G401 (cell line): ENCODE measurements around the gene EEIG1. TPM values are rescaled to one million over a fixed set of nuclear protein-coding genes. Genes with fewer than 3 reads are reported as not detected.

Source experiments
- DNase-seq: peaks from one replicate; pipeline ENCODE4 v3.0.0-alpha.2; 2015; ENCODE audit warnings: low spot score
- in situ Hi-C: cut with HindIII; loops from 2 replicates; pipeline ENCODE4 v1.10.0; 2016; ENCODE audit warnings: low sequenced_read_pairs, mixed read lengths
- total RNA-seq: library from RNA; depleted of rRNA; stranded (reverse); fragments of >200 nt; shearing (Covaris generic); gene quantifications from 2 replicates; pipeline ENCODE4 v1.2.3, GENCODE V29; 2014

Gene EEIG1
- total RNA-seq, 1 experiment from 2014 or later = 12.4 TPM

DNA sequence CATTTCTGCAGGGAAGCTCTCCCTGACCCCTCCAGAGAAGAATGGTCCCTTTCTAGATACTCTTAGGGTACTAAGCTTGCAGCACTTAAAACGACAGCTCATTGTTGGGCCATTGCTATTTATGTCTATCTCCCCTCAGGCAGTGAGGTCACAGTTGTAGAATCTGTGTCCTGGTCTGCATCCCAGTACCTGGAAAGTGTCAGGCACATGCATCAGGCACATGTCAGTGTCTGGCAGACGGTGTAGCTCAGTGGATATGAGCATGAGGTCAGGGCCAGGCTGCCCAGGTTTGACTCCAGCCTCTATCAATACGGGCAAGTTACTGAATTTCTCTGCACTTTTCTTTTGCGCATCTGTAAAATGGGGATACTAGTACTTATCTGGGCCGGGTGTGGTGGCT lies 22.2 kb upstream of the EEIG1 start:
- in situ Hi-C loops = no loop called here
- DNase-seq = no peak

DNA sequence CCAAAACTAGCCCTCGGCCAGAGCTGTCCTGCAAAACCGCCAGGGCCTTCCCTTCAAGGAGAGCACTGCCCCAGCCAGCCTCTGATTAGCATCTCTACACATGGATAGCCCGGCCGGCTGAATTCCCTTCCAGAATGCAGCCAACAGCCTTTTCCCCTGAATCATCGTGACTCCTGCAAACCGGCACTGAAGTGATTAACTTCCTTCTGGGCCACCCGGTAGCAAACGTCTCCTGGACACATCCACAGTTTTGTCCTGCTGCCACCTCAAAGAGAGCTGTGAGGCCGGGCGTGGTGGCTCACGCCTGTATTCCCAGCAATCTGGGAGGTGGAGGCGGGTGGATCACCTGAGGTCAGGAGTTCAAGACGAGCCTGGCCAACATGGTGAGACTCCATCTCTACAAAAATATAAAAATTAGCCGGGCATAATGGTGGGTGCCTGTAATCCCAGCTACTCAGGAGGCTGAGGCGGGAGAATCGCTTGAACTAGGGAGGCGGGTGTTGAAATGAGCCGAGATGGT lies 21.1 kb upstream of the EEIG1 start:
- in situ Hi-C loops = no loop called here

DNA sequence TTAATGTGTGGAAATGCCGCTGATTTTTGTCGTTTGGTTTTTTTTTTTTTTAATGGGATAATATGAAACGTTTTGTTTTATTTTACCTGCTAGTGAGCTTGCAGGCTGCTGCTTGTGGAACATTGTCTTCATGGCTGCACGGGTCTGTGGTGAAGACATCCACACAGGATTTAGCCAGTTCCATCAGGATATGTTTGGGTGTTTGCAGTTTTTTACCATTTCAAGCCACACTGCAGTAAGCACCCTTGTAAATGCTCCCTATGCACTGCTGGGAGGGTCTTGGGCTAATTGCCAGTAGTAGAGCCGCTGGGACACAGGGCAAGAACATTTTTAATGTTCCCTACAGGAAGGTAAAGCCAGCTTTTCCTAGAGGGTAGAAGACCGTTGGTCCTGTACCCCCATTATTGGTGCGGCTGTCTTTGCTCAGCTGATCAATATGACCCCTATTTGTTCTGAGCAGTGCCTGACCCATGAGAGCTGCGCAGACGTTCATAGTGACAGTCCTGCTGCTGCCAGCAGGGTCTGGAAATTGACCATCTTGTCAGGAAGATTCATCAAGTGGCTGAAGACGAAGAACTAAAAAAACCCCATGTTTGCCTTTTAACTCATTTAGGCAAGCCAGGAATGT lies 20.5 kb upstream of the EEIG1 start:
- in situ Hi-C loops = no loop called here
- no peak for DNase-seq

More for the DNA sequence above, 21.1 kb upstream of the EEIG1 start:
- peak; percentile 13 for DNase-seq

DNA sequence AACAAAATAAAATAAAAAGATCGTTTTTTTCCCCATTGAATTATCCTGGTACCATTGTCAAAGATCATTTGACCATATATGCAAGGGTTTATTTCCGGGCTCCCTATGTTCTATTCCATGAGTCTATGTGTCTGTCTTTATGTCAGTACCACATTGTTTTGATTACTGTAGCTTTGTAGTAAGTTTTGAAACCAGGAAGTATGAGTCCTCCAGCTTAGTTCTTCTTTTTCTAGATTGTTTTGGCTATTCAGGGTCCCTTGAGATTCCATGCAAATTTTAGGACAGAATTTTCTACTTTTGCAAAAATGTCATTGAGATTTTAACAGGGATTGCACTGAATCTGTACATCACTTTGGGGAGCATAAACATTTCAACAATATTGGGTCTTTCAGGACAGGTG lies 18.7 kb upstream of the EEIG1 start:
- DNase-seq = no peak
- in situ Hi-C loops = no loop called here

DNA sequence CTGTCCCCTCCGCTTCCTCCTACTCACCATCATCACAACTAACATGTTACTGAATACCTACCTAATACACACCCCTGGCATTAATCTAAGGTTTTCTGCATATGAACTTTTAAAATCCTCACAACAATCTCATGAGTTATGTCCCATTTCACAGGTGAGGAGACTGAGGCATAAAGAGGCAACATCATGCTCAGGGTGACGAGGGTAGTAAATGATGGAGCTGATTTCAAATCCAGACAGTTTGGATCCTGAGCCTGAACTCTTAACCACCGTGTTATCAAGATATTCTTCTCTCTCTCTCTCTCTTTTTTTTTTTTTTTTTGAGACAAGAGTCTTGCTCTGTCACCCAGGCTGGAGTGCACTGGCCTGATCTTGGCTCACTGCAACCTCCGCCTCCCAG lies 12.9 kb upstream of the EEIG1 start:
- in situ Hi-C loops = no loop called here
- DNase-seq = no peak

DNA sequence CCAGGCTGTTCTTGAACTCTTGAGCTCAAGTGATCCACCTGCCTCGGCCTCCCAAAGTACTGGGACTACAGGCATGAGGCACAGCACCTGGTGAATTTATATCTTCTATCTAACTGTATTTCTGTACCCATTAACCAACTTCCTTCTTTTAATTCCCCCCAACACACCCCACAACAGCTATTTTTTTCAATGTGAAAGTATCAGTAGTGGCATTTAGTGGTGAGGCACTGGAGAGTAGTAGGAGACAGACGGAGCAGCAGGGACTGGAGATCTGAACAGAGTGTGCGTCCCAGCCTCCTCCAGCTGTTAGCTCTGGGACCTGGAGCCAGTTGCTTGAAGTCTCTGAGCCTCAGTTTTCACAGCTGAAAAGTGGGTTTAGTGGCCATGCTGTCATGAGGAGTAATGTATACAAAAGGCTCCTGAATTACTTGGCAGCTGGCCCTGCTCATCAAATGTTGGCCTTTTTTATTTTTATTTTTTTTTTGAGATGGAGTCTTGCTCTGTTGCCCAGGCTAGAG lies 11.0 kb upstream of the EEIG1 start:
- DNase-seq = no peak
- in situ Hi-C loops = no loop called here

DNA sequence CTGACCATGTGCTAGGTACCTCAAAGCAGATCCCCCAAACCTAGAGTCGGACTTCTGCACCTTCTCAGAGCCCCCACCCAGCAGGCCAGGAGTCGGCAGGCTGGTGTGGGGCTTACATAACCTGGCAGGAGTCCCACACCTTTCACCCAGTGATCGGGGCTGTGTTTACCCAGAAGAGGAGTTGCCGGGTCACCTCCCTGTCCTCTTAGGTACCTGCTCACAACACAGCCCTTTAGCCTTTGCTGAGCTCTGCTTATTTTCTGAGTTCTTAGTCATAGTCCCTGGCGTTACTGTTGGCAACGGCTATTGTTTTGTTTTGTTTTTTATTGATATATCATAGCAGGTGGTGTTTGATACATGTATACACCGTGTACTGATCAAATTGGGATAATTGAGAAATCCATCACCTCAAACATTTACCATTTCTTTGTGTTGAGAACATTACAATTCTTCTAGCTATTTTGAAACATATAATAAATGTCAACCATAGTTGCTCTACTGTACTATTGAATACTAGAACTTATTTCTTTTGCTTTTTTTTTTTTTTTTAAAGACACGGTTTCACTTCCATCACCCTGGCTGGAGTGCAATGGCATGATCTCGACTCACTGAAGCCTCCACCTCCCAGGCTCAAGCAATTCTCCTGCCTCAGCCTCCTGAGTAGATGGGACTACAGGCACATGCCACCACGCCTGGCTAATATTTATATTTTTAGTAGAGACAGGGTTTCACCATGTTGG lies 10.4 kb upstream of the EEIG1 start:
- DNase-seq = no peak
- in situ Hi-C loops = no loop called here

DNA sequence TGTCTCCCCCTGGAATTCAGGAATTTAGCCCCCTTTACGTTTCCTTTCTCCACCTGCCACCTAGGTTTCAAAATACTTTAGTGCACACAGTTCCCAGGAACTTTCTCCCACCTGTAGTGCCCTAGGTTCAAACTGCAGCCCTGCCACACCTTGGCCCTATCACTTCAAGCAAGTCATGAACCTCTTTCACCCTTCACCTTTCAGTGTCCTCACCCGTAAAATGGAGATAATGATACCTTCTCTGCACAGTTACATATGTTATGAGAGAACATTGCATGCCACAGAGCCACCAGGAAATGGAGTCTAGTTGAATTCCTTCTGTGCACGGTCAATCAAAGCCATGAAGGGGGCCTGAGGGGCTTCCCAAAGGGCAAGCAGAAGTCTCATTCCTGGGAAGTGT lies 9.8 kb upstream of the EEIG1 start:
- DNase-seq = no peak
- in situ Hi-C loops = no loop called here

DNA sequence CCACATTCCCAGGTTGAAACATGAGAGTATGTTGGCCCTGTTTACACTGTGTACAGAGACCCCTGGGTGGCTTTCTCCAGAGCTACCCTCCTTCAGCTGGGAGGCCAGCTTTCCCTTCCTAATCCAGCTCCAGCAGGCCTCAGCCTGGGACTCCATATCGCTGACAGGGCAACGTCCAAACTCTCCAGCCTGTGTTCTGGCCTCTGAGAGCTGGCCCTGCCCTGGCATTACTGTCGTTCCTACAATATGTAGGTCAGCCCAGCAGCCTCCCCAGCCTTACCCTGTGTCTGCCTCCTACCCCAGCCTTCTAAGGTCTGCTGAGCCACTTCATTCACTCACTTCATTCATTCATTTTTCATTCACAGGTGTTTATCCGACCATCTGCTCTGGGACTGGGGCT lies 8.3 kb upstream of the EEIG1 start:
- no peak for DNase-seq
- in situ Hi-C loops = no loop called here

DNA sequence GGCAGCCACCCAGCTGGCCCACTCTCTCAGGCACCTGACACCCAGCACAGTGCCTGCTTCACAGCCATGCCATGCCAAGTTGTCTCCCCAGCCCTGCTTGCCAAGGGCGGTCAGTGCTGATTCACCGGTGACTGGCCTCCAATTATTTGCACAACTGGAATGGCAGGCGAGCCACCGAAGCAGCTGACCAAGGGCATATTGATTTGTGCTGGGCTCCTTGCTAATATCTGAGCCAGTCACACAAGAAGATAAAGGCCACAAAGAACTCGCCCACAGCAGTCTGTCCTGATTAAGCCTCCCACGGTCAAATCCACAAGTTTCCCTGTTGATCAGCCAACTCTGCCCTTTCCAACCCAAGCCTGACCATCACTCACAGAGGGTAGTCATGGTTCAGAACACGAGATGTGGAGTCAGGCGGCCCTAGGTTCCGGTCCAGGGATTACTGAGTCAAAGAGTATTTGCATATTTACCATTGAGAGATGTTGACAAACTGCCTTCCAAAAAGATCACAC lies 6.4 kb upstream of the EEIG1 start:
- DNase-seq = no peak

DNA sequence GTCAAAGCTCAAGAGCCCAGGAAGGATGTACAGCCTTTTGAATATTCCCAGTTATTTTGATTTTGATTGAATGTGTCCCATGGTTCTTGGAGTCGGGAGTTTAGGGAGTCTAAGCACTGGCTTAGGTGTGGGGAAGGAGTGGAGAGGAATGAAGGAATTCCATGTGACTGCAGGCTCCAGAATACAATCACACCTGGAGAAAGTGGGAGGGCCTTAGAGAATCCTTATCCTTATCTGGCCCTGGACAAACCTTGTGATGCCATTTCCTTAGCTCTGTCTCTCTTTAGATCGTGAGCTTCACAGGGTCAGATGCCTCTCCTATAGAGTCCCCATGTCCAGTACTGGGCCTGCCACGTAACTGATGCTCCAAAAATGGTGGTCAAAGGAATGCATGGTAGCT lies 4.2 kb upstream of the EEIG1 start:
- DNase-seq = no peak
- in situ Hi-C loops = no loop called here

More for the DNA sequence above, 6.4 kb upstream of the EEIG1 start:
- in situ Hi-C loops = no loop called here

DNA sequence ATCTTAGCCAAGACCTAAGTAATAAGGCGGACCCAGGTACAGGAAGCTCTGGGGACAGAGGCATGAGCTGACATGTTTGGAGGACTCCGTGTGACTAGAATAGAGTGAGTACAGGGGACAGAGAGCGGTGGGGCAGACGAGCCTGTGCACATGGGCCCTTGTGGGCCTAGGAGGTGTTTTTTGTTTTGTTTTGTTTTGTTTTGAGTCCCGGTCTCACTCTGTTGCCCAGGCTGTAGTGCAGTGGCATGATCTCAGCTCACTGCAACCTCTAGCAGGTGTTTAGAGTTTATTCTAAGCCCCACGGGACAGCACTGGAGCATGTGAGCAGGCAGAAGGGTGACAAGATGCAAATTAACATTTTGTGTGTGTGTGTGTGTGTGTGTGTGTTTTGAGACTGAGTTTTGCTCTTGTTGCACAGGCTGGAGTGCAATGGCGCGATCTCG lies 3.1 kb upstream of the EEIG1 start:
- DNase-seq = no peak
- in situ Hi-C loops = no loop called here

DNA sequence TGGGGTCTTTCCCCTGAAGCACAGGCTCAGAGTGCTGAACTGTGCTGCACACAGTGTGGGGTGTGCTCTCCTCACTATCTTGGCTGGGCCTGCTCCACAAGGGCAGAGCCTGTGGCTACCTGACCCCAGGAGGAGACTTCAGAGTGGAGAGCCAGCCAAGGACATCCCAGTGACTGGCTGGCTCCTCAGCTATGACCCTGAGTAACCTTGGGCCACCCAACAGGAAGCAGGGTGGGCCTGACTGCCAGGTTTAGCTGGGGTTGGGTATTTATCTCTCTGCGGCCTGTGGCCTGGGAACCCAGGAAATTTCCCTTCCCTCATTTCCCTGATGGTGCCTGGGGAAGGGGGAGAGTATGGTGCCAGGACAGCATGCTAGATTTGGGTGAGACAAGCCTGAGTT lies 2.1 kb upstream of the EEIG1 start:
- in situ Hi-C loops = no loop called here

DNA sequence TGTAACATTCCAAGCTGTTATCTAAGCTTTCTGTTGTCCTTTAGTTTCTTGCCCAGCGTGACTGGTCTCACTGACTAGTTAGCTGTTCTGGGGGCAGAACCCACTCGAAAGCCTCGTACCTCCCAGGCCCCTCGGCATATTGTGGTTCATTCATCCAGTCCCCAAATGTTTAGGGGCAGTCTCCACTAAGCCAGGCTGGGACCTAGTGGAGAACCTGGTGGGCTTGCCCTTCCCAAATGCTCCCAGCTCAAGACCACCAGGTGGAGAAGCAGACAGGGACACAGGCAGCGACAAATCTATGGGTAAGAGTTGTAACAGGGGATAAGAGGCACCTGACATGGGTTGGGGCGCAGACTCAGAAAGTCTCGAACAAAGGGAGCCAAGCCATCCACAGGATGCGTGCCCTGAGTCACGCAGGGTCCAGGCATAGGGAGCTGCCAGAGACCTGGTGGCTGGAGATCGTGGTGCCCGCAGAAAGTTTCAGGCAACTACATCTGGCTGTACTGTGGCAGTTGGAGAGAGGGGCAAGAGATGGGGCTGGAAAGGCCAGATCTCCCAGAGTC lies 851 bp upstream of the EEIG1 start:
- DNase-seq = no peak
- in situ Hi-C loops = no loop called here

More for the DNA sequence above, 2.1 kb upstream of the EEIG1 start:
- DNase-seq = no peak

DNA sequence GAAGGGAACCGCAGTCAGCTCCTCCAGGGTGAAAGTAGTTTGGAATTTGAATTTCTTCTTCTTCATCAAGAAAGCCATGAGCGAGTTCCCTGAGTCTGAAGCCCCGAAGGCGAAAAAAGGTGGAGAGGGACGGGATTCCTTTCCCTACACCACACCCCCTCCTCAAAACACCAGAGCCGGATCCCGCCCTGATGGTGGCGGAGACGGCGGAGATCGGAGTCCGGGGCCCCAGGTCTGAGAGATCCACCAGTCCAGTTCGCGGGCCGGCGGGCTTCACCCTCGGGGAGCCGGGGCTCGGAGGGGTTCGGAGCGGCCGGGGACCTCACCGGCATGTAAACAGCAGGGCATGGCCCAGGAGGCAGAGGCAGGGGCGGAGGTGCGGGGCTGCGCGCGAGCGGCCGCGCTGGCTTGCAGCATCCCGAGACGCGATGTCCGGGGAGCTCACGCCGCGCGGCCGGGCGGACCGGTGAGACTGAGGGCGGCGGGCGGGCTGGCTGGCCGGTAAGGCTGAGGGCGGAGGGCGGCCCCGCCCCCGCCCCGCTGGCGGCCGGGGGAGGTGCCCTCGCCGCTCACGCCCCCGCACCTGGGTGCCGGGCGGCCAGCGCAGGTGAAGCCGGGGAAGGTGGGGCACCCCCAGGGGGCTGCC lies 606 bp downstream of the EEIG1 start:
- peak; percentile 40 for DNase-seq
- in situ Hi-C loops = no loop called here

DNA sequence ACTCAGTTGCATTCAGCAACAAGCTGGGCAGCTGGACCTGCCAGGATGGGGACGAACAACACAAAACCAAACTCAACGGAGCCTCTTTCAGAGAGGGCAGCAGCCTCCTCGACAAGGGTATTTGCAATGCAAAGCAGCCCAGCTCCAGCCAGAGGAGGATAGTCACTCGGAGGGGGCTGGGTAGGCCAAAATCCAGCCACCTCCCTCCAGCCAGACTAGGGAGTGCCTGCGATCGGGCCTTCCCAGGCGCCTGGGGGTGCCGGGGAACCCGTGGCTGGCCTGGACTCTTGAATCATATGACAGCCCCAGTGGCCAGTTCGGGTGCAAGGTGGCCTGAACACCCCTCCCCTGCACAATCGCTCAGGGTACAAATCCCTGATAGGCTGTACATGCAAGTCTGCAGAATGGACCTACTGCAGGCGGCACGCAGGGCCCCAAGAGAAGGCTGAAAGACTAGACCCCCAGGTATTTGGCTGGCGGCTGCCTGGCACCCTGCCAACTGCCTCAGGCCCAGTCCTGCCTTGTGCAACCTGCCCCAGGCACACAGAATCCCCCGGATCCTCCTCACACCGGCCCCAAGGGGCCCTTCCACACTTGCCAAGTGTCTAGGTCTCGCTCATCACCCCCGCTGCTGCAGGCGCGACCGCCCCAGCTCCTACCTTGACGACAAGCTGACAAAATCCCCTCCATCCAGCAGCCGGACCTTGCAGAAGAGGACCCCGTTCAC lies 1.3 kb downstream of the EEIG1 start:
- peak; percentile 62 for DNase-seq
- in situ Hi-C loops = no loop called here

DNA sequence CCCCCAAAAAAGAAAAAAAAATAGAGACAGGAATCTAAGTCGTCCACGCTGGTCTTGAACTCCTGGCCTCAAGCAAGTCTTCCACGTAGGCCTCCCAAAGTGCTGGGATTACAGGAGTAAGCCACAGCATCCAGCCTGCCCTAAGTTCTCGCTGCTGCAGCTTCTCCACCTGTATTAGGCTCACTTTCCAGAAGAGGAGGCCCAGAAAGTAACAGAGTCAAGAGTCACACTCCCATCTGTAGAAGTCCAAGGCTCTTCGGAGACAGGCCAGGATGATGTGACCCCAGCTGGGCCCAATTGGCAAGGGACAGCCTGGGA lies 1.8 kb downstream of the EEIG1 start:
- no peak for DNase-seq
- in situ Hi-C loops = no loop called here

DNA sequence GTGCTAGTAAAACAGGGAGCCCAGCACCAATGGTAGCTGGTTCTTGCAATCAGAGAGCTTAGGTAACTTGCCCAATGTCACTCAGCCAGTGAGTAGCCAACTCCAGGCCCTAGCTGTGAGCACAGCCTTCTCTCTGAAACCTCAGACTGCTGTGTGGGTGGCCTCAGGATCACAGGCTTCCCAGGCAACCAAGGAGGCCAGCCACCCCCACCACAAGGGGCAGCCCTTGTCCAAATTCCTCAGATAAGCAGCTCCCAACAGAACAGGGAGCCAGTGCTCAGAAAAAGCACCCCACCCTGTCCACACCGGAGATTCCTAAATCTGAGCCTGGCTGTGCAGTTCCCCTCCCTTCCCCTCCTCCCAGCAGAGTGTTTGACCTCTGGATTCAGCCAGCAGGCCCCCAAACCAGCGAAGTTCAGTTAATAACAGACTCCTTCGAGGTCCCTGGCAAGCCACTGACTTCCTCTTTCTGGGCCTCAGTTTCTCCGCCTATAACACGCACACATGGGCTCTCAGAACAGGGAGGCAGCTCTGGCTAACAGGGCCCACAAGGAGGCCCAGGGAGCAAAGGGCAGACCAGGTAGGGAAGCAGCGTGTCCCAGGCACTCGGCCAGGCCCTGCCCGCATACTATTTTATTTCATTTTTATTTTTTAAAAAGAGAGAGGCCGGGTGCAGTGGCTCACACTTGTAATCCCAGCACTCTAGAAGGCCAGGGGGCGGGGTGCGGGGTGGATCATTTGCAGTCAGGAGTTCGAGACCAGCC lies 2.7 kb downstream of the EEIG1 start:
- DNase-seq = no peak
- in situ Hi-C loops = no loop called here
